A673 (cell line): Measurements from ENCODE around the gene FRMD4A. TPM values are rescaled to one million over a fixed set of nuclear protein-coding genes. Genes with fewer than 3 reads are reported as not detected.

ENCODE experiments used
- BruUV-seq: library from RNA; stranded (reverse); fragments of 400-500 nt; replicated peaks from 2 replicates; lab custom pipeline; 2021; lab: Mats Ljungman, UMichigan
- CTCF ChIA-PET: fragments of 300-600 bp; sonication (Branson Sonifier 250); formaldehyde crosslinking; loops from one replicate; lab custom pipeline; 2022; ENCODE audit warnings: antibody characterized with exemption; lab: Charles Lee
- POLR2A ChIA-PET: fragments of 300-600 bp; sonication (Branson Sonifier 250); formaldehyde crosslinking; loops from one replicate; lab custom pipeline; 2022; ENCODE audit warnings: antibody characterized with exemption; ENCODE audit not compliant: low non-redundant PET; lab: Charles Lee
- DNase-seq: peaks from one replicate; pipeline ENCODE4 v3.0.0-alpha.2; 2015; ENCODE audit warnings: low spot score
- H3K27ac ChIP-seq: fragments of 200-600 bp; sonication (generic); 2 replicates; pipeline ENCODE4 v1.5.1; 2016; ENCODE audit warnings: mixed run types, low read depth, mild to moderate bottlenecking, mixed read lengths, antibody characterized with exemption, low read length; ENCODE audit not compliant: poor library complexity, severe bottlenecking
- H3K27me3 ChIP-seq: fragments of 200-600 bp; sonication (generic); replicated peaks from 2 replicates; pipeline ENCODE4 v1.6.1; 2017; ENCODE audit warnings: mixed run types, low read depth, mild to moderate bottlenecking, mixed read lengths, antibody characterized with exemption, low read length; ENCODE audit not compliant: insufficient read depth, poor library complexity
- H3K36me3 ChIP-seq: fragments of 200-600 bp; sonication (generic); 2 replicates; pipeline ENCODE4 v1.6.1; 2016; ENCODE audit warnings: mixed run types, mild to moderate bottlenecking, mixed read lengths, antibody characterized with exemption, low read length; ENCODE audit not compliant: insufficient read depth, poor library complexity, severe bottlenecking
- H3K4me1 ChIP-seq: fragments of 200-600 bp; sonication (generic); 2 replicates; pipeline ENCODE4 v1.6.1; 2017; ENCODE audit warnings: mixed run types, mild to moderate bottlenecking, mixed read lengths, antibody characterized with exemption, low read length; ENCODE audit not compliant: insufficient read depth, poor library complexity, severe bottlenecking
- H3K4me3 ChIP-seq: fragments of 200-600 bp; sonication (generic); 2 replicates; pipeline ENCODE4 v1.5.1; 2016; ENCODE audit warnings: low read depth, mixed run types, mild to moderate bottlenecking, mixed read lengths, low read length; ENCODE audit not compliant: poor library complexity, severe bottlenecking
- H3K9me3 ChIP-seq: fragments of 200-600 bp; sonication (generic); 2 replicates; pipeline ENCODE4 v1.6.1; 2016; ENCODE audit warnings: mixed run types, low read depth, mild to moderate bottlenecking, mixed read lengths, antibody characterized with exemption, low read length; ENCODE audit not compliant: poor library complexity, severe bottlenecking
- EZH2 ChIP-seq: fragments of 200-600 bp; sonication (generic); IDR thresholded peaks from 2 replicates; pipeline ENCODE4 v1.6.1; 2017; ENCODE audit warnings: borderline replicate concordance, low read depth, mild to moderate bottlenecking, mixed read lengths, antibody characterized with exemption, low read length; ENCODE audit not compliant: poor library complexity, severe bottlenecking
- intact Hi-C: fragments of 100-400 bp; cut with micrococcal nuclease; formaldehyde crosslinking; loops from one replicate; pipeline ENCODE4 v1.10.0; 2022; ENCODE audit not compliant: unreplicated experiment
- total RNA-seq: library from RNA; stranded (reverse); gene quantifications from 2 replicates; pipeline ENCODE4 v1.2.3, GENCODE V29; 2021
- TF ChIP-seq, protein P1 (sequence below): fragments of 300-800, 200-600 bp; sonication (generic); conservative IDR thresholded peaks from 2 replicates; pipeline ENCODE4 v1.5.1; 2017; ENCODE audit warnings: low read depth, mild to moderate bottlenecking, antibody characterized with exemption, low read length, moderate library complexity, mixed read lengths

FRMD4A gene
- total RNA-seq, 1 experiment from 2014 or later: 26.3 TPM

DNA sequence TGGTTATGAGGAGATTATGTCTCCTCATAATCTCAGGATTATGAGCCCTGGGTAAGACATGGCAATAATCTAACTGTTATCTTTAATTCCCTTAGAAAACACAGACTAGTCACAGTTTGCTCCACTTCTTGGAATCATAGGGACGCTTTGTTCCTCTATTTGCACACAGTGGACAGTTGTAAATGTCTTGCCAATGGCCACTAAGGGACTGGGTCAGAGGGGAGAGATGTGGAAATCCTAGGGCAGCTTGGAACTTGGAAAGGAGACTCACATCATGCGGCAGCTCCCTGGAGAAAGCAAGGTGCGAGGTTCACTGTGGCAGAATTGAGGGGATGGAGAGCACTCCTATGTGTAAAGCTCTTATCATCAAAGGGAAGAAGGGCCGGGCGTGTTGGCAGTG lies 477.9 kb downstream of the FRMD4A start:
- no peak overlapping the region for H3K27ac ChIP-seq
- BruUV-seq: no TSS peak
- no peak for DNase-seq
- TF ChIP-seq, protein P1, sequence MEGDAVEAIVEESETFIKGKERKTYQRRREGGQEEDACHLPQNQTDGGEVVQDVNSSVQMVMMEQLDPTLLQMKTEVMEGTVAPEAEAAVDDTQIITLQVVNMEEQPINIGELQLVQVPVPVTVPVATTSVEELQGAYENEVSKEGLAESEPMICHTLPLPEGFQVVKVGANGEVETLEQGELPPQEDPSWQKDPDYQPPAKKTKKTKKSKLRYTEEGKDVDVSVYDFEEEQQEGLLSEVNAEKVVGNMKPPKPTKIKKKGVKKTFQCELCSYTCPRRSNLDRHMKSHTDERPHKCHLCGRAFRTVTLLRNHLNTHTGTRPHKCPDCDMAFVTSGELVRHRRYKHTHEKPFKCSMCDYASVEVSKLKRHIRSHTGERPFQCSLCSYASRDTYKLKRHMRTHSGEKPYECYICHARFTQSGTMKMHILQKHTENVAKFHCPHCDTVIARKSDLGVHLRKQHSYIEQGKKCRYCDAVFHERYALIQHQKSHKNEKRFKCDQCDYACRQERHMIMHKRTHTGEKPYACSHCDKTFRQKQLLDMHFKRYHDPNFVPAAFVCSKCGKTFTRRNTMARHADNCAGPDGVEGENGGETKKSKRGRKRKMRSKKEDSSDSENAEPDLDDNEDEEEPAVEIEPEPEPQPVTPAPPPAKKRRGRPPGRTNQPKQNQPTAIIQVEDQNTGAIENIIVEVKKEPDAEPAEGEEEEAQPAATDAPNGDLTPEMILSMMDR: no peak
- TF ChIP-seq EZH2: no peak
- peaks cover 6% of the 10 kb centered on the region for H3K27me3 ChIP-seq
- ChIA-PET POLR2A (interaction anchor here (0.6 kb wide), 1 partner anchor 293 kb away, joined by 16 read pairs; no protein-coding TSS in a partner anchor), CTCF (no interaction called here)
- H3K36me3 ChIP-seq: no peaks in the 10 kb centered on the region
- no peak overlapping the region for H3K4me3 ChIP-seq
- intact Hi-C loops: no loop called here
- no peaks in the 10 kb centered on the region for H3K4me1 ChIP-seq
- no peaks in the 10 kb centered on the region for H3K9me3 ChIP-seq

DNA sequence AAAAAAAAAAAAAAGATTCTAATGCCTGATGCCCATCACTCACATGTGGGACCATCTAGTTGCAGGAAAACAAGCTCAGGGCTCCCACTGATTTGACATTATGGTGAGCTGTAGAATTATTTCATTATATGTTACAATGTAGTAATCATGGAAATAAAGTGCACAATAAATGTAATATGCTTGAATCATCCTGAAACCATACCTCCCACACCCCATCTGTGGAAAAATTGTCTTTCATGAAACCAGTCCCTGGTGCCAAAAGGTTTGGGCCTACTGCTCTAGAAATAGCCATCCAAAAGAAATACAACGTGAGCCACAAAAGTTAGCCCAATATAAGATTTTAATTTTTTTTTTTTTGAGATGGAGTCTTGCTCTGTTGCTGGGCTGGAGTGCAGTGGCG lies 478.8 kb downstream of the FRMD4A start:
- Histone ChIP-seq H3K4me1 (no peaks in the 10 kb centered on the region), H3K9me3 (no peaks in the 10 kb centered on the region), H3K4me3 (no peak overlapping the region), H3K27me3 (peaks cover 2% of the 10 kb centered on the region), H3K27ac (no peak overlapping the region), H3K36me3 (no peaks in the 10 kb centered on the region)
- no peak for DNase-seq
- intact Hi-C loops: no loop called here
- CTCF ChIA-PET: no interaction called here
- POLR2A ChIA-PET: no interaction called here
- no TSS peak for BruUV-seq
- TF ChIP-seq, protein P1: no peak
- TF ChIP-seq EZH2: no peak

DNA sequence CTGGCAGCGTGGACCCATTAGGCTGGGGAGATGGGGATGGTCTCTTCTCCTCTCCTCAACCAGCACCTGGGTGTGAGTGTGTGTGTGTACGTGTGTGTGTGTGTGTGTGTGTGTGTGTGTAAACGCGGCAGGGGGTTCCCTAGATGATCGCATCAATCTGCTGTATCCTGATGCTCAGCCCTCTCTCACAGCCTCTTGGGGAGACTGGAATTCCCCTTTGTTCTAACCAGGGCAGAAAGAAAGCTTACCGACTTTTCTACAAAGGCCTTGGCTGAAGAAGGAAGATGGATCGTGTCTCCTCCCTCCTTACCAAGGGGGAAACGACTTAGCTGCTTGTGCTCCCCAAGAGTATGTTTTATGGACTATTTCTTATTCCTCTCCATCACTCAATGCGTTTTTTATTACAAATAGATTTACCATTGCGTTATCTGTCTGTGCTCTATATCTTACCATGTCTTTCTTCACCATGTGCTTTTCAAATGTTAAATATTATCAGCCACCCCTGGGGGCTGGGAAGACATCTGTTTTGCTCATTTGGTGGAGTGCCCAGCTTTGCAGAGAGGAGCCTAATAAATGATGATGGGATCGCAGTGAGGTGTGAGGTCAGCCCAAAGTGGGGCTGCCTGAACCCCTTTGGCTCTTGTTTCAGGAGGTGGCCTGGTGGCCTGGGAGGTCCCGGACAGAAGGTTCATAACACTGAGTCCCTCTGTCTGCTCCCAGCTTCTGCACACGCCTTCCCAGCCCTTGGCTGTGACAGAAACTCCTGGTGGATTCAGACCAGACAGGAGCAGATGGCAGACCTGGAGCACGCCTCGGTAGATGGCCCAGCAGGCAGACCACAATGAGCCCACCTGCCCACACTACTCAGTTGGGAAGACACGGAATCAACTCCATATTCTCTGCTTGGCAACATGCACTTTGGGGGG lies 481.9 kb downstream of the FRMD4A start:
- Histone ChIP-seq H3K27me3 (no peaks in the 10 kb centered on the region), H3K36me3 (no peaks in the 10 kb centered on the region), H3K9me3 (no peaks in the 10 kb centered on the region), H3K4me1 (no peaks in the 10 kb centered on the region), H3K4me3 (no peak overlapping the region), H3K27ac (no peak overlapping the region)
- no TSS peak for BruUV-seq
- TF ChIP-seq, protein P1: no peak
- no peak for TF ChIP-seq EZH2
- ChIA-PET CTCF (no interaction called here), POLR2A (interaction anchor here (0.7 kb wide), 1 partner anchor 161 kb away, joined by 4 read pairs; no protein-coding TSS in a partner anchor)
- intact Hi-C loops: no loop called here
- DNase-seq: no peak
